K562 (cell line): Measurements from ENCODE around the gene FRMD5. TPM values are rescaled to one million over a fixed set of nuclear protein-coding genes. Genes with fewer than 3 reads are reported as not detected.

Source experiments
- ATAC-seq: fragments of 200-7000 bp; cut with Tn5 transposase; 3 replicates; pipeline ENCODE4 v1.9.1; 2020; ENCODE audit warnings: moderate library complexity
- BruUV-seq: library from RNA; stranded (reverse); fragments of 400-500 nt; replicated peaks from 2 replicates; lab custom pipeline; 2021; lab: Mats Ljungman, UMichigan
- CTCF ChIA-PET: fragments of 300-600 bp; formaldehyde crosslinking; extraction: SDS; loops from one replicate; lab custom pipeline; 2021; ENCODE audit warnings: low intra/inter-chr PET ratio; lab: Yijun Ruan, JAX
- POLR2A ChIA-PET: fragments of 300-600, 350-650 bp; sonication (Branson Sonifier 250); formaldehyde crosslinking; extraction: SDS; loops from one replicate; lab custom pipeline; 2021; ENCODE audit warnings: antibody characterized with exemption, inconsistent platforms; lab: Yijun Ruan, JAX
- DNase-seq, 4 experiments: peaks; one replicate each; pipeline versions ENCODE4 v3.0.0 to v3.0.0-alpha.2; 2011 to 2018; ENCODE audit warnings: low spot score in 3 of 4, mixed read lengths in 3 of 4; ENCODE audit errors: extremely low read depth in 1 of 4
- FAIRE-seq: peaks from 2 replicates; lab custom pipeline; 2011; peaks lifted over from hg19 to GRCh38; lab: Jason Lieb, UNC
- H2AFZ ChIP-seq: 2 replicates; pipeline ENCODE4 v1.6.0; 2011; ENCODE audit warnings: low read depth, low read length, control low read depth, inconsistent platforms
- H3K27ac ChIP-seq: fragments of 200-600 bp; 3 replicates; pipeline ENCODE4 v1.8.0; 2011; ENCODE audit warnings: low read depth, mild to moderate bottlenecking, control low read depth, inconsistent platforms, low read length, moderate library complexity, mixed read lengths; ENCODE audit errors: extremely low read depth
- H3K27me3 ChIP-seq, 2 experiments: fragments of 300-600 bp in 1 of 2; 2 replicates in 1 of 2; 3 replicates in 1 of 2; pipeline versions ENCODE4 v1.6.0 to v1.8.0; 2011; ENCODE audit warnings: inconsistent platforms in 2 of 2, low read length in 2 of 2, mild to moderate bottlenecking in 1 of 2, mixed read lengths in 1 of 2, moderate library complexity in 1 of 2; ENCODE audit not compliant: control insufficient read depth in 2 of 2, insufficient read depth in 2 of 2
- H3K36me3 ChIP-seq: fragments of 300-600 bp; 3 replicates; pipeline ENCODE4 v1.8.0; 2011; ENCODE audit warnings: mild to moderate bottlenecking, low read length, inconsistent platforms; ENCODE audit not compliant: control insufficient read depth, insufficient read depth
- H3K4me1 ChIP-seq, 2 experiments: fragments of 200-600 bp in 1 of 2; replicated peaks in 1 of 2; 2 replicates in 1 of 2; 3 replicates in 1 of 2; pipeline versions ENCODE4 v1.5.1 to v1.8.0; 2011; ENCODE audit warnings: inconsistent platforms in 2 of 2, low read length in 2 of 2, mild to moderate bottlenecking in 1 of 2, mixed read lengths in 1 of 2, moderate library complexity in 1 of 2; ENCODE audit not compliant: control insufficient read depth in 2 of 2, insufficient read depth in 2 of 2
- H3K4me2 ChIP-seq: 2 replicates; pipeline ENCODE4 v1.6.1; 2011; ENCODE audit warnings: low read length, control low read depth, inconsistent platforms, mixed read lengths; ENCODE audit not compliant: insufficient read depth
- H3K4me3 ChIP-seq: fragments of 200-600 bp; sonication (generic), shearing (Covaris generic); 2 replicates; pipeline ENCODE4 v1.5.1; 2016; ENCODE audit warnings: control low read depth, inconsistent platforms
- H3K79me2 ChIP-seq: fragments of 200-600 bp; 3 replicates; pipeline ENCODE4 v1.8.0; 2011; ENCODE audit warnings: low read length, inconsistent platforms; ENCODE audit not compliant: control insufficient read depth, insufficient read depth
- H3K9ac ChIP-seq, 2 experiments: 2 replicates each; pipeline versions ENCODE4 v1.6.0 to v1.6.1; 2011; ENCODE audit warnings: low read depth in 2 of 2, low read length in 2 of 2, control low read depth in 1 of 2, inconsistent platforms in 1 of 2, mild to moderate bottlenecking in 1 of 2, mixed read lengths in 1 of 2; ENCODE audit not compliant: insufficient read depth in 1 of 2
- H3K9me1 ChIP-seq: one replicate; pipeline ENCODE4 v1.6.0; 2011; ENCODE audit warnings: inconsistent platforms, mild to moderate bottlenecking, low read length, moderate library complexity; ENCODE audit not compliant: control insufficient read depth, insufficient read depth
- H3K9me3 ChIP-seq: replicated peaks from 2 replicates; pipeline ENCODE4 v1.5.1; 2011; ENCODE audit warnings: low read depth, low read length, inconsistent platforms; ENCODE audit not compliant: control insufficient read depth, insufficient read depth
- H4K20me1 ChIP-seq: replicated peaks from 2 replicates; pipeline ENCODE4 v1.6.1; 2011; ENCODE audit warnings: low read length, inconsistent platforms, mixed read lengths; ENCODE audit not compliant: control insufficient read depth, insufficient read depth
- E2F6 ChIP-seq, 2 experiments: IDR thresholded peaks; 2 replicates each; pipeline ENCODE4 v1.6.1; 2011; ENCODE audit warnings: borderline replicate concordance in 1 of 2, control low read depth in 1 of 2, low read depth in 1 of 2, low read length in 1 of 2, mild to moderate bottlenecking in 1 of 2, mixed read lengths in 1 of 2, moderate library complexity in 1 of 2; ENCODE audit not compliant: insufficient read depth in 1 of 2, insufficient read length in 1 of 2, poor library complexity in 1 of 2, severe bottlenecking in 1 of 2; ENCODE audit errors: extremely low read depth in 1 of 2
- ETV6 ChIP-seq, 3 experiments: fragments of 150-350 bp in 1 of 3; sonication (generic) in 1 of 3; formaldehyde crosslinking in 1 of 3; IDR thresholded peaks; 2 replicates each; pipeline versions ENCODE4 v1.6.1 to v1.8.0; 2014 to 2022; ENCODE audit warnings: borderline replicate concordance in 2 of 3, low read depth in 2 of 3, antibody characterized with exemption in 1 of 3, low read length in 1 of 3, mild to moderate bottlenecking in 1 of 3, missing genetic modification reagents in 1 of 3
- FOSL1 ChIP-seq: fragments of 200-800 bp; sonication (Bioruptor generic); conservative IDR thresholded peaks from 2 replicates; pipeline ENCODE4 v1.6.1; 2016; ENCODE audit warnings: missing genetic modification characterization, missing compliant biosample characterization
- HDAC2 ChIP-seq: fragments of 450-650 bp; IDR thresholded peaks from 2 replicates; pipeline ENCODE4 v1.6.1; 2016; ENCODE audit warnings: mild to moderate bottlenecking
- JUN ChIP-seq, 2 experiments: sonication (generic) in 1 of 2; formaldehyde crosslinking in 1 of 2; IDR thresholded peaks; 2 replicates each; pipeline versions ENCODE4 v1.6.1 to v1.8.0; 2012 to 2022; ENCODE audit warnings: borderline replicate concordance in 2 of 2, mild to moderate bottlenecking in 2 of 2, improper control_type of control experiment in 1 of 2, low read depth in 1 of 2, low read length in 1 of 2, missing genetic modification reagents in 1 of 2
- KAT7 ChIP-seq: sonication (generic); formaldehyde crosslinking; IDR thresholded peaks from 2 replicates; pipeline ENCODE4 v1.8.0; 2022; ENCODE audit warnings: missing genetic modification reagents, mild to moderate bottlenecking, borderline replicate concordance
- MEF2A ChIP-seq: IDR thresholded peaks from 2 replicates; pipeline ENCODE4 v1.6.1; 2011; ENCODE audit warnings: low read depth, mild to moderate bottlenecking, low read length, moderate library complexity; ENCODE audit not compliant: control insufficient read depth
- MEF2D ChIP-seq: conservative IDR thresholded peaks from 2 replicates; pipeline ENCODE4 v1.6.1; 2016; ENCODE audit warnings: low read depth, missing genetic modification characterization, missing compliant biosample characterization
- MEIS2 ChIP-seq: fragments of 450-650 bp; IDR thresholded peaks from 2 replicates; pipeline ENCODE4 v1.6.1; 2014; ENCODE audit warnings: mild to moderate bottlenecking; ENCODE audit not compliant: partially characterized antibody
- NR4A1 ChIP-seq, 2 experiments: fragments of 250-450 bp in 1 of 2; fragments of 450-650 bp in 1 of 2; sonication (Bioruptor Pico) in 1 of 2; IDR thresholded peaks; 2 replicates each; pipeline versions ENCODE4 v1.4.0 to v1.6.1; 2016 to 2020; ENCODE audit warnings: mild to moderate bottlenecking in 2 of 2, missing compliant biosample characterization in 1 of 2, missing genetic modification characterization in 1 of 2, moderate library complexity in 1 of 2
- OTX1 ChIP-seq: fragments of 450-650 bp; formaldehyde crosslinking; IDR thresholded peaks from 2 replicates; pipeline ENCODE4 v1.4.0; 2022; ENCODE audit warnings: mild to moderate bottlenecking
- RBM34 ChIP-seq: fragments of 200-400 bp; formaldehyde crosslinking; IDR thresholded peaks from 2 replicates; pipeline ENCODE4 v1.6.1; 2018; ENCODE audit warnings: low read length, borderline replicate concordance; ENCODE audit not compliant: insufficient read depth
- SMAD3 ChIP-seq: fragments of 450-650 bp; formaldehyde crosslinking; conservative IDR thresholded peaks from 2 replicates; pipeline ENCODE4 v1.4.0; 2020; ENCODE audit warnings: mild to moderate bottlenecking
- SMAD4 ChIP-seq: fragments of 250-450 bp; sonication (Bioruptor Pico); conservative IDR thresholded peaks from 2 replicates; pipeline ENCODE4 v1.8.0; 2021; ENCODE audit warnings: inconsistent platforms, mild to moderate bottlenecking, moderate library complexity
- SNRNP70 ChIP-seq: fragments of 200-400 bp; formaldehyde crosslinking; optimal IDR thresholded peaks from 2 replicates; pipeline ENCODE3; 2017; ENCODE audit warnings: low read depth, low read length
- TCF3 ChIP-seq: sonication (generic); formaldehyde crosslinking; IDR thresholded peaks from 2 replicates; pipeline ENCODE4 v1.4.0; 2020; ENCODE audit warnings: mild to moderate bottlenecking, missing genetic modification reagents
- TCFL5 ChIP-seq: fragments of 250-450 bp; sonication (Bioruptor Pico); conservative IDR thresholded peaks from 2 replicates; pipeline ENCODE4 v1.6.1; 2021; ENCODE audit warnings: mild to moderate bottlenecking, moderate library complexity, matching md5 sums
- ZBTB17 ChIP-seq: fragments of 450-650 bp; formaldehyde crosslinking; IDR thresholded peaks from 2 replicates; pipeline ENCODE4 v1.4.0; 2020; ENCODE audit warnings: mild to moderate bottlenecking
- ZNF586 ChIP-seq: fragments of 450-650 bp; formaldehyde crosslinking; conservative IDR thresholded peaks from 2 replicates; pipeline ENCODE4 v1.4.0; 2020; ENCODE audit warnings: mild to moderate bottlenecking, moderate library complexity
- WGBS: fragments of 100-300 bp; shearing (Covaris generic); methylation state at CpG from one replicate; pipeline ENCODE4 v1.1.6; 2016; ENCODE audit warnings: low coverage, mixed read lengths; ENCODE audit not compliant: insufficient coverage; ENCODE audit errors: missing lambda C conversion rate; 5-methylcytosine and 5-hydroxymethylcytosine counted together
- in situ Hi-C: fragments of 300-500 bp; cut with MboI; formaldehyde crosslinking; loops from 4 replicates; pipeline ENCODE4 v1.15.0; 2018; ENCODE audit warnings: inconsistent platforms, mixed read lengths
- intact Hi-C: fragments of 100-400 bp; cut with micrococcal nuclease; formaldehyde crosslinking; loops from 2 replicates; pipeline ENCODE4 v1.14.2; 2022
- polyA plus RNA-seq, 8 experiments: library from polyadenylated mRNA; depleted of rRNA in 4 of 8; stranded (reverse) in 5 of 8; unstranded in 3 of 8; fragments of >200 nt; fragmentation: Nextera tagmentation in 2 of 8; fragmentation: Illumina TruSeq in 1 of 8; extraction: Ambion mirVana in 2 of 8; extraction: Trizol in 1 of 8; gene quantifications; 2 replicates each; pipeline versions ENCODE4 v1.2.1 to v1.2.3, GENCODE V29; 2011 to 2014; ENCODE audit warnings: inconsistent platforms in 1 of 8, missing spikeins in 1 of 8
- total RNA-seq, 7 experiments: library from RNA; depleted of rRNA in 6 of 7; stranded (reverse); fragments of >200 nt in 6 of 7; fragmentation: Illumina TruSeq in 2 of 7; extraction: Trizol in 2 of 7; gene quantifications; 2 replicates each; pipeline versions ENCODE4 v1.2.1 to v1.2.3, GENCODE V29; 2011 to 2021; ENCODE audit warnings: low replicate concordance in 1 of 7
- TF ChIP-seq, protein P1 (sequence below), 3 experiments: fragments of 200-800 bp in 1 of 3; sonication (Bioruptor generic) in 1 of 3; sonication (generic) in 1 of 3; formaldehyde crosslinking in 1 of 3; IDR thresholded peaks; 2 replicates each; pipeline versions ENCODE4 v1.6.1 to v1.8.0; 2016 to 2022; ENCODE audit warnings: mild to moderate bottlenecking in 2 of 3, missing compliant biosample characterization in 2 of 3, missing genetic modification characterization in 2 of 3, missing genetic modification reagents in 1 of 3

The FRMD5 gene
- total and polyA plus RNA-seq, 9 of the 15 experiments (the other 6 are each of a cell fraction or from before 2014, with no cell fraction given) = 0.13 to 0.38 TPM; not detected in 7

- intact Hi-C loops = no loop called here
Observed at GRCh38 chr15:44094781-44095180, 100.3 kb downstream of the FRMD5 start.

More at GRCh38 chr15:44094781-44095180, 100.3 kb downstream of the FRMD5 start:
- CTCF ChIA-PET = no interaction called here
- H3K27me3 ChIP-seq = no peaks in the 10 kb centered on the region; a peak in 2 of 5 replicates
- TF ChIP-seq OTX1 (CRISPR knock-in tag) (no peak), HDAC2 (no peak), MEIS2 (no peak), MEF2A (no peak), JUN (IDR thresholded peaks at IDR 0.05; ENCODE audit: borderline replicate concordance, low read depth, low read length) (no peak), JUN (CRISPR knock-in tag; IDR thresholded peaks at IDR 0.05; ENCODE audit: borderline replicate concordance) (no peak), SNRNP70 (no peak), SMAD4 (no peak), TCF3 (CRISPR knock-in tag) (no peak), ZNF586 (no peak), ZBTB17 (CRISPR knock-in tag) (no peak), MEF2D (no peak), NR4A1 (CRISPR knock-in tag; IDR thresholded peaks at IDR 0.05) (no peak), NR4A1 (tag; IDR thresholded peaks at IDR 0.05) (no peak), TCFL5 (CRISPR knock-in tag) (no peak), RBM34 (no peak), FOSL1 (tag) (no peak), KAT7 (no peak), ETV6 (IDR thresholded peaks at IDR 0.05; ENCODE audit: borderline replicate concordance in 1 of 2, low read depth in 2 of 2, low read length in 1 of 2) (no peak), ETV6 (CRISPR knock-in tag; IDR thresholded peaks at IDR 0.05; ENCODE audit: borderline replicate concordance) (no peak), E2F6 (IDR thresholded peaks at IDR 0.05; ENCODE audit: borderline replicate concordance in 1 of 2, extremely low read depth in 1 of 2, insufficient read depth in 1 of 2, insufficient read length in 1 of 2, low read depth in 1 of 2, low read length in 1 of 2, poor library complexity in 1 of 2, severe bottlenecking in 1 of 2) (no peak), SMAD3 (CRISPR knock-in tag) (no peak)
- TF ChIP-seq, protein P1, sequence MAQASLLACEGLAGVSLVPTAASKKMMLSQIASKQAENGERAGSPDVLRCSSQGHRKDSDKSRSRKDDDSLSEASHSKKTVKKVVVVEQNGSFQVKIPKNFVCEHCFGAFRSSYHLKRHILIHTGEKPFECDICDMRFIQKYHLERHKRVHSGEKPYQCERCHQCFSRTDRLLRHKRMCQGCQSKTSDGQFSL (CRISPR knock-in tag; IDR thresholded peaks at IDR 0.05) = no peak
- TF ChIP-seq, protein P1 (tag; IDR thresholded peaks at IDR 0.05) = no peak
- TF ChIP-seq, all 486 proteins: peak for 0
- Histone ChIP-seq H2AFZ (no peak overlapping the region), H3K27ac (no peak overlapping the region), H3K9me3 (no peaks in the 10 kb centered on the region), H3K4me1 (no peaks in the 10 kb centered on the region), H3K4me2 (no peak overlapping the region), H3K79me2 (no peaks in the 10 kb centered on the region), H3K9ac (no peak overlapping the region), H4K20me1 (no peaks in the 10 kb centered on the region; the same call in 1 of the 2 replicates), H3K36me3 (no peaks in the 10 kb centered on the region), H3K4me3 (no peak overlapping the region), H3K9me1 (no peaks in the 10 kb centered on the region)
- FAIRE-seq (no peak), ATAC-seq (no peak), DNase-seq (no peak)
- BruUV-seq = no TSS peak
- 0% methylated on average over 3 of the region's 3 CpGs for WGBS
- POLR2A ChIA-PET = no interaction called here
- in situ Hi-C loops = no loop called here
